Muscle of leg (tissue), 11 donors: Measurements from ENCODE around the gene SEPTIN1. TPM values are rescaled to one million over a fixed set of nuclear protein-coding genes. Genes with fewer than 3 reads are reported as not detected.

ENCODE experiments used
- DNase-seq: peaks from one replicate; pipeline ENCODE4 v3.0.0; 2013
- H3K27ac ChIP-seq: one replicate; pipeline ENCODE4 v1.5.1; 2013; ENCODE audit warnings: mild to moderate bottlenecking, low read length, control low read depth
- H3K27me3 ChIP-seq: one replicate; pipeline ENCODE4 v1.6.1; 2013; ENCODE audit warnings: low read length; ENCODE audit not compliant: control insufficient read depth, insufficient read depth
- H3K36me3 ChIP-seq: one replicate; pipeline ENCODE4 v1.6.1; 2013; ENCODE audit warnings: low read length; ENCODE audit not compliant: control insufficient read depth, insufficient read depth
- H3K4me1 ChIP-seq: one replicate; pipeline ENCODE4 v1.6.1; 2013; ENCODE audit warnings: low read length; ENCODE audit not compliant: control insufficient read depth, insufficient read depth
- H3K4me3 ChIP-seq: one replicate; pipeline ENCODE4 v1.5.1; 2013; ENCODE audit warnings: low read length, control low read depth
- H3K9me3 ChIP-seq: replicated peaks from 2 replicates; pipeline ENCODE4 v1.6.1; 2013; ENCODE audit warnings: low read depth, low read length; ENCODE audit not compliant: control insufficient read depth
- WGBS: methylation state at CpG from one replicate; pipeline ENCODE4 v1.1.5; 2013; ENCODE audit warnings: missing lambda C conversion rate; ENCODE audit not compliant: insufficient coverage; 5-methylcytosine and 5-hydroxymethylcytosine counted together
- polyA plus RNA-seq, 8 donors: library from polyadenylated mRNA; unstranded; fragments of 120-200 nt; gene quantifications; one replicate each; pipeline versions ENCODE4 v1.2.1 to v1.2.3, GENCODE V29; 2013; ENCODE audit warnings: inconsistent platforms in 1 of 8, low replicate concordance in 1 of 8; ENCODE audit not compliant: insufficient read length in 8 of 8, insufficient read depth in 1 of 8
- total RNA-seq: library from RNA; stranded (reverse); fragments of 120-200 nt; gene quantifications from one replicate; pipeline ENCODE4 v1.2.4, GENCODE V29; 2013

SEPTIN1 gene
- total and polyA plus RNA-seq, 9 donors, result 0.18 to 4.7 (median 2.5) TPM

- Histone ChIP-seq H3K36me3 (peaks cover 67% of the 10 kb centered on the region), H3K27ac (no peak overlapping the region), H3K27me3 (no peaks in the 10 kb centered on the region), H3K9me3 (no peaks in the 10 kb centered on the region), H3K4me1 (peaks cover 32% of the 10 kb centered on the region), H3K4me3 (no peak overlapping the region)
- 84% methylated on average over 33 of the region's 37 CpGs for WGBS
- DNase-seq, result no peak
These were observed 24.4 kb downstream of the SEPTIN1 start for GRCh38 chr16:30357715-30358576.

GRCh38 chr16:30357085-30357714, 25.2 kb downstream of the SEPTIN1 start:
- Histone ChIP-seq H3K9me3 (no peaks in the 10 kb centered on the region), H3K27me3 (no peaks in the 10 kb centered on the region), H3K27ac (no peak overlapping the region), H3K4me3 (no peak overlapping the region), H3K36me3 (peaks cover 68% of the 10 kb centered on the region), H3K4me1 (peaks cover 39% of the 10 kb centered on the region)
- WGBS, result 95% methylated on average over 3 of the region's 5 CpGs
- no peak for DNase-seq

GRCh38 chr16:30356401-30357084, 25.8 kb downstream of the SEPTIN1 start:
- Histone ChIP-seq H3K27me3 (no peaks in the 10 kb centered on the region), H3K36me3 (peaks cover 71% of the 10 kb centered on the region), H3K9me3 (no peaks in the 10 kb centered on the region), H3K27ac (peak overlapping the region; percentile 96), H3K4me1 (peaks cover 46% of the 10 kb centered on the region), H3K4me3 (no peak overlapping the region)
- 86% methylated on average over 7 of the region's 12 CpGs for WGBS
- no peak for DNase-seq

- DNase-seq, result no peak
- Histone ChIP-seq H3K27me3 (no peaks in the 10 kb centered on the region), H3K9me3 (no peaks in the 10 kb centered on the region), H3K36me3 (peaks cover 76% of the 10 kb centered on the region), H3K4me1 (peaks cover 47% of the 10 kb centered on the region), H3K27ac (peak overlapping the region; percentile 96), H3K4me3 (peak overlapping the region; percentile 71)
- 33% methylated on average over 4 of the region's 7 CpGs for WGBS
These were observed 26.4 kb downstream of the SEPTIN1 start for GRCh38 chr16:30355954-30356308.

- Histone ChIP-seq H3K27ac (peak within 1 kb of the TSS; percentile 96), H3K4me1 (peaks cover 47% of the 10 kb centered on the region), H3K9me3 (no peaks in the 10 kb centered on the region), H3K27me3 (no peaks in the 10 kb centered on the region), H3K36me3 (peaks cover 76% of the 10 kb centered on the region), H3K4me3 (peak within 1 kb of the TSS; percentile 71)
- WGBS, result 0% methylated on average over 33 of the region's 45 CpGs
- peak; percentile 100 for DNase-seq
These were observed 27.0 kb downstream of the SEPTIN1 start, which contains the start of gene CD2BP2 for GRCh38 chr16:30355144-30355953. CD2BP2 (minus strand) TSS chr16:30355308; CDS start chr16:30354681, 627 bp downstream.

- under 1% methylated on average over 32 of the region's 36 CpGs for WGBS
- H3K36me3 ChIP-seq, result peaks cover 76% of the 10 kb centered on the region
- DNase-seq, result peak; percentile 45
- no peaks in the 10 kb centered on the region for H3K9me3 ChIP-seq
- peaks cover 47% of the 10 kb centered on the region for H3K4me1 ChIP-seq
- peak overlapping the region; percentile 96 for H3K27ac ChIP-seq
- peak overlapping the region; percentile 71 for H3K4me3 ChIP-seq
- H3K27me3 ChIP-seq, result no peaks in the 10 kb centered on the region
These were observed 27.8 kb downstream of the SEPTIN1 start for GRCh38 chr16:30354423-30355143.

GRCh38 chr16:30353438-30354129, 28.8 kb downstream of the SEPTIN1 start:
- Histone ChIP-seq H3K4me3 (peak overlapping the region; percentile 71), H3K4me1 (peaks cover 47% of the 10 kb centered on the region), H3K27ac (peak overlapping the region; percentile 96), H3K27me3 (no peaks in the 10 kb centered on the region), H3K36me3 (peaks cover 67% of the 10 kb centered on the region), H3K9me3 (no peaks in the 10 kb centered on the region)
- 93% methylated on average over 19 of the region's 23 CpGs for WGBS
- no peak for DNase-seq

GRCh38 chr16:30352488-30353401, 29.6 kb downstream of the SEPTIN1 start:
- Histone ChIP-seq H3K27ac (no peak overlapping the region), H3K4me3 (no peak overlapping the region), H3K27me3 (no peaks in the 10 kb centered on the region), H3K9me3 (no peaks in the 10 kb centered on the region), H3K4me1 (peaks cover 47% of the 10 kb centered on the region), H3K36me3 (peaks cover 63% of the 10 kb centered on the region)
- DNase-seq, result no peak
- WGBS, result 69% methylated on average over 8 of the region's 14 CpGs
